ENCODE data around the gene HEXIM2. TPM values are rescaled to one million over a fixed set of nuclear protein-coding genes. Genes with fewer than 3 reads are reported as not detected.
"Not testable (repeated sequence)": the region's sequence is repeated elsewhere in the genome, so short reads cannot be mapped to it uniquely, and the experiment has no call there.

The HEXIM2 gene
- polyA plus RNA-seq, 1 donor from 2014 or later: 6.3 TPM

- Mint-ChIP-seq H3K27me3 (peaks cover 1% of the 10 kb centered on the region), H3K4me1 (peaks cover 0 to 2% (median 0%) of the 10 kb centered on the region in 3 donors), H3K4me3 (peak overlapping the region in 2 of 4 donors; percentile 45 to 77), H3K36me3 (no peaks in the 10 kb centered on the region), H3K27ac (peak overlapping the region in 1 of 3 donors; percentile 26), H3K9me3 (no peaks in the 10 kb centered on the region)
Measured at GRCh38 chr17:45123076-45123770, 38.5 kb upstream of the HEXIM2 start.

- Mint-ChIP-seq H3K36me3 (no peaks in the 10 kb centered on the region), H3K27ac (no peak overlapping the region), H3K4me1 (peaks cover 0 to 2% (median 0%) of the 10 kb centered on the region in 3 donors), H3K27me3 (peaks cover 1% of the 10 kb centered on the region), H3K9me3 (no peaks in the 10 kb centered on the region), H3K4me3 (peak overlapping the region in 1 of 4 donors; percentile 23)
Measured at GRCh38 chr17:45123930-45124796, 37.5 kb upstream of the HEXIM2 start.

GRCh38 chr17:45124797-45125122 is 36.9 kb upstream of the HEXIM2 start:
- H3K27me3 Mint-ChIP-seq, H3K36me3 Mint-ChIP-seq, H3K4me1 Mint-ChIP-seq, H3K9me3 Mint-ChIP-seq, H3K27ac Mint-ChIP-seq: not testable (repeated sequence)
- peak overlapping the region in 1 of 4 donors; percentile 23 for H3K4me3 Mint-ChIP-seq

- no peak overlapping the region for H3K27ac Mint-ChIP-seq
- H3K4me3 Mint-ChIP-seq: no peak overlapping the region
- H3K4me1 Mint-ChIP-seq: peaks cover 0 to 2% (median 0%) of the 10 kb centered on the region in 3 donors
- H3K9me3 Mint-ChIP-seq: no peaks in the 10 kb centered on the region
- peaks cover 1% of the 10 kb centered on the region for H3K27me3 Mint-ChIP-seq
- H3K36me3 Mint-ChIP-seq: no peaks in the 10 kb centered on the region
Measured at GRCh38 chr17:45125509-45125908, 36.2 kb upstream of the HEXIM2 start.

- no peaks in the 10 kb centered on the region for H3K9me3 Mint-ChIP-seq
- no peaks in the 10 kb centered on the region for H3K27me3 Mint-ChIP-seq
- H3K4me3 Mint-ChIP-seq: no peak overlapping the region
- peaks cover 0 to 2% (median 0%) of the 10 kb centered on the region in 3 donors for H3K4me1 Mint-ChIP-seq
- H3K27ac Mint-ChIP-seq: no peak overlapping the region
- H3K36me3 Mint-ChIP-seq: no peaks in the 10 kb centered on the region
Measured at GRCh38 chr17:45127207-45127547, 34.5 kb upstream of the HEXIM2 start.

- Mint-ChIP-seq H3K4me1 (peaks cover 0 to 2% (median 0%) of the 10 kb centered on the region in 3 donors), H3K27me3 (no peaks in the 10 kb centered on the region), H3K27ac (no peak overlapping the region), H3K36me3 (no peaks in the 10 kb centered on the region), H3K9me3 (no peaks in the 10 kb centered on the region), H3K4me3 (no peak overlapping the region)
Measured at GRCh38 chr17:45127548-45128300, 34.0 kb upstream of the HEXIM2 start.

- Mint-ChIP-seq H3K4me3 (no peak overlapping the region), H3K27ac (no peak overlapping the region), H3K4me1 (peaks cover 0 to 4% (median 0%) of the 10 kb centered on the region in 3 donors), H3K36me3 (no peaks in the 10 kb centered on the region), H3K9me3 (no peaks in the 10 kb centered on the region), H3K27me3 (no peaks in the 10 kb centered on the region)
Measured at GRCh38 chr17:45128331-45128730, 33.3 kb upstream of the HEXIM2 start.

- peak overlapping the region in 1 of 3 donors; percentile 81 for H3K27ac Mint-ChIP-seq
- H3K27me3 Mint-ChIP-seq: no peaks in the 10 kb centered on the region
- H3K4me1 Mint-ChIP-seq: peaks cover 0 to 4% (median 3%) of the 10 kb centered on the region in 3 donors
- no peaks in the 10 kb centered on the region for H3K36me3 Mint-ChIP-seq
- peak overlapping the region in 2 of 4 donors; percentile 66 to 67 for H3K4me3 Mint-ChIP-seq
- no peaks in the 10 kb centered on the region for H3K9me3 Mint-ChIP-seq
Measured at GRCh38 chr17:45128989-45129388, 32.7 kb upstream of the HEXIM2 start.

GRCh38 chr17:45129426-45129939 is 32.2 kb upstream of the HEXIM2 start:
- Mint-ChIP-seq H3K9me3 (no peaks in the 10 kb centered on the region), H3K27me3 (no peaks in the 10 kb centered on the region), H3K4me1 (peaks cover 0 to 4% (median 3%) of the 10 kb centered on the region in 3 donors), H3K4me3 (peak overlapping the region in 2 of 4 donors; percentile 66 to 67), H3K36me3 (no peaks in the 10 kb centered on the region), H3K27ac (peak overlapping the region in 1 of 3 donors; percentile 81)

- H3K4me3 Mint-ChIP-seq: peak overlapping the region in 3 of 4 donors; percentile 25 to 93 (median 43)
- H3K36me3 Mint-ChIP-seq: no peaks in the 10 kb centered on the region
- peak overlapping the region in 1 of 3 donors; percentile 81 for H3K27ac Mint-ChIP-seq
- H3K27me3 Mint-ChIP-seq: no peaks in the 10 kb centered on the region
- peaks cover under 1 to 5% (median 3%) of the 10 kb centered on the region in 3 donors for H3K4me1 Mint-ChIP-seq
- no peaks in the 10 kb centered on the region for H3K9me3 Mint-ChIP-seq
Measured at GRCh38 chr17:45129940-45130680, 31.6 kb upstream of the HEXIM2 start.

- peaks cover 3 to 10% (median 6%) of the 10 kb centered on the region in 3 donors for H3K4me1 Mint-ChIP-seq
- no peaks in the 10 kb centered on the region for H3K36me3 Mint-ChIP-seq
- no peaks in the 10 kb centered on the region for H3K27me3 Mint-ChIP-seq
- H3K4me3 Mint-ChIP-seq: peak overlapping the region; percentile 74 to 94 (median 88)
- H3K27ac Mint-ChIP-seq: peak overlapping the region in 2 of 3 donors; percentile 69 to 81
- H3K9me3 Mint-ChIP-seq: no peaks in the 10 kb centered on the region
Measured at GRCh38 chr17:45130681-45131615, 30.7 kb upstream of the HEXIM2 start.

GRCh38 chr17:45131616-45132319 is 29.9 kb upstream of the HEXIM2 start:
- H3K4me3 Mint-ChIP-seq: peak overlapping the region; percentile 74 to 94 (median 88)
- H3K4me1 Mint-ChIP-seq: peaks cover 8 to 11% (median 10%) of the 10 kb centered on the region in 3 donors
- no peaks in the 10 kb centered on the region for H3K9me3 Mint-ChIP-seq
- no peaks in the 10 kb centered on the region for H3K36me3 Mint-ChIP-seq
- peak overlapping the region in 2 of 3 donors; percentile 69 to 73 for H3K27ac Mint-ChIP-seq
- H3K27me3 Mint-ChIP-seq: no peaks in the 10 kb centered on the region

GRCh38 chr17:45132320-45132571 is 29.4 kb upstream of the HEXIM2 start, which contains the start of gene PLCD3:
Gene PLCD3 (minus strand): TSS chr17:45132515. CDS start chr17:45132410, 105 bp downstream.
- no peaks in the 10 kb centered on the region for H3K27me3 Mint-ChIP-seq
- peaks cover 8 to 14% (median 10%) of the 10 kb centered on the region in 3 donors for H3K4me1 Mint-ChIP-seq
- H3K36me3 Mint-ChIP-seq: no peaks in the 10 kb centered on the region
- peak within 1 kb of the TSS; percentile 69 to 96 (median 93) for H3K27ac Mint-ChIP-seq
- H3K9me3 Mint-ChIP-seq: no peaks in the 10 kb centered on the region
- H3K4me3 Mint-ChIP-seq: peak within 1 kb of the TSS; percentile 94 to 96 (median 96)
